ENCODE data around the gene SEBOX. TPM values are rescaled to one million over a fixed set of nuclear protein-coding genes. Genes with fewer than 3 reads are reported as not detected.

SEBOX gene
- total and polyA plus RNA-seq, 2 experiments from 2014 or later, result not detected

- TF ChIP-seq REST (IDR thresholded peaks at IDR 0.05; ENCODE audit: unreplicated experiment) (no peak), POLR2AphosphoS5 (IDR thresholded peaks at IDR 0.05; ENCODE audit: low read depth) (no peak), NANOG (IDR thresholded peaks at IDR 0.05; ENCODE audit: borderline replicate concordance) (no peak), ETS1 (IDR thresholded peaks at IDR 0.05) (no peak), JUNB (IDR thresholded peaks at IDR 0.05; ENCODE audit: unreplicated experiment) (no peak)
Measured at GRCh38 chr17:28365487-28365886, 488 bp upstream of the SEBOX start (continued).

GRCh38 chr17:28363776-28364650 is 986 bp downstream of the SEBOX start:
- H2AFZ ChIP-seq, result no peak overlapping the region
- no peaks in the 10 kb centered on the region; the same call in 1 of the 2 replicates for H3K79me2 ChIP-seq (replicated peaks; ENCODE audit: insufficient read depth)
- H3F3A ChIP-seq (replicated peaks; ENCODE audit: low read depth), result no peaks in the 10 kb centered on the region
- no peak for DNase-seq (ENCODE audit: low spot score)
- H3K36me3 ChIP-seq (ENCODE audit: insufficient read depth), result peaks cover 13% of the 10 kb centered on the region
- ATAC-seq, result no peak
- Mint-ChIP-seq H3K4me3 (no peak overlapping the region), H3K27me3 (ENCODE audit: insufficient read depth, low read depth, poor library complexity) (peaks cover 6% of the 10 kb centered on the region), H3K4me1 (no peaks in the 10 kb centered on the region), H3K9me3 (no peaks in the 10 kb centered on the region), H3K27ac (no peak overlapping the region), H3K36me3 (ENCODE audit: low read depth) (peaks cover 31% of the 10 kb centered on the region)
- no peak overlapping the region for H3K4me2 ChIP-seq
- no peaks in the 10 kb centered on the region for H3K4me1 ChIP-seq (ENCODE audit: insufficient read depth)
- H3K4me3 ChIP-seq, result no peak overlapping the region
- no peak overlapping the region for H3K27ac ChIP-seq (ENCODE audit: low read depth)
- no peaks in the 10 kb centered on the region; the same call in 1 of the 2 replicates for H4K20me1 ChIP-seq (replicated peaks; ENCODE audit: insufficient read depth)
- H3K27me3 ChIP-seq (ENCODE audit: insufficient read depth), result no peaks in the 10 kb centered on the region
- no peaks in the 10 kb centered on the region for H3K9me2 ChIP-seq (ENCODE audit: insufficient read depth)
- TF ChIP-seq ETS1 (IDR thresholded peaks at IDR 0.05) (no peak), CTCF (conservative IDR thresholded peaks at IDR 0.05; ENCODE audit: low read depth in 2 of 2) (no peak), ZNF462 (CRISPR knock-in tag; IDR thresholded peaks at IDR 0.05) (no peak), ZNF331 (CRISPR knock-in tag; IDR thresholded peaks at IDR 0.05; ENCODE audit: low read depth) (no peak), ZNF114 (CRISPR knock-in tag; IDR thresholded peaks at IDR 0.05) (no peak), EZH2phosphoT487 (IDR thresholded peaks at IDR 0.05; ENCODE audit: unreplicated experiment) (no peak)
